Stimulated activated CD4-positive, alpha-beta T cell treated with anti-CD3 and anti-CD28 coated beads, Interleukin-1b, Interleukin-23, amount 100 ng/mL, for 4 hours (primary cell): ENCODE data around the gene GIPC1.
"Not testable (repeated sequence)": the region's sequence is repeated elsewhere in the genome, so short reads cannot be mapped to it uniquely, and the experiment has no call there.

Experiments used
- DNase-seq, 2 donors: peaks; one replicate each; pipeline ENCODE4 v3.0.0-alpha.2; 2020; ENCODE audit warnings: low read depth in 2 of 2

The GIPC1 gene

DNA sequence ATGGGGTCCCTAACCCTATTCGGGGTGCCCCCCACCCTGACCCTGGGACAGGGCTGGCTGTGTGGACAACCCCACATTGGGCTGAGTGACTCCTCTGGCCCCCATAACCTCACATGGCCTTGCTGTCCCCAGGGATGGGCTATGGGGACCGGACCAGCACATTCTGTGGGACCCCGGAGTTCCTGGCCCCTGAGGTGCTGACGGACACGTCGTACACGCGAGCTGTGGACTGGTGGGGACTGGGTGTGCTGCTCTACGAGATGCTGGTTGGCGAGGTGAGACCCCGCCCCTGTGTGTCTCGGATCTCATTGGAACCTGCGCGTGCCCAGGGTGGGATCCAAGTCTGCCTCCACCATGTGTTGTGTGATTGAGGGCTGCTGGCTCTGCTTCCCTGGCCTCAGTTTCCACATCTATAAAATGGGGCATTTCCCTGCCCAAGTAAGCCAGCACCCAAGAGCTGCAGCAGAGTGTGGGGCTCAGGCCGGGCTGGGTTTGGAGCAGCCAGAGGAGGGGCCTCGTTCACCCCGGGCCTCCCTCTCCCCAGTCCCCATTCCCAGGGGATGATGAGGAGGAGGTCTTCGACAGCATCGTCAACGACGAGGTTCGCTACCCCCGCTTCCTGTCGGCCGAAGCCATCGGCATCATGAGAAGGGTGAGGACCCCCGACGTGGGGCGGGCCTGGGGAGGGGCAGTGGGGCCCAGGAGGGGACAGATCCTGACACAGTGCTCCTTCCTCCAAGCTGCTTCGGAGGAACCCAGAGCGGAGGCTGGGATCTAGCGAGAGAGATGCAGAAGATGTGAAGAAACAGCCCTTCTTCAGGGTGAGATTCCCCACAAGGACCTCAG lies 25.7 kb downstream of the GIPC1 start:
- DNase-seq: no peak

DNA sequence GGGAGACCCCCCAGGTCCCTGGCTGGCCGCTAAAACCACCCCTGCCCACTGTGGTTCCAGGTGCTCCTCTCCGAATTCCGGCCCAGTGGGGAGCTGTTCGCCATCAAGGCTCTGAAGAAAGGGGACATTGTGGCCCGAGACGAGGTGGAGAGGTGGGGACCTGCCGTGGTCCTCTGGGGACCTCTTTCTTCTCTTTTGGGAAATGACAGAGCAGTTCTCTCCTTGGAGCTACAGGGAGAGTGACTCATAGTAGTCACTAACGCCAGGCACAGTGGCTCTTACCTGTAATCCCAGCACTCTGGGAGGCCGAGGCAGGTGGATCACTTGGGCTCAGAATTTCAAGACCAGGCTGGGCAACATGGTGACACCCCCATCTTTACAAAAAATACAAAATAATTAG lies 28.1 kb downstream of the GIPC1 start:
- DNase-seq: no peak

DNA sequence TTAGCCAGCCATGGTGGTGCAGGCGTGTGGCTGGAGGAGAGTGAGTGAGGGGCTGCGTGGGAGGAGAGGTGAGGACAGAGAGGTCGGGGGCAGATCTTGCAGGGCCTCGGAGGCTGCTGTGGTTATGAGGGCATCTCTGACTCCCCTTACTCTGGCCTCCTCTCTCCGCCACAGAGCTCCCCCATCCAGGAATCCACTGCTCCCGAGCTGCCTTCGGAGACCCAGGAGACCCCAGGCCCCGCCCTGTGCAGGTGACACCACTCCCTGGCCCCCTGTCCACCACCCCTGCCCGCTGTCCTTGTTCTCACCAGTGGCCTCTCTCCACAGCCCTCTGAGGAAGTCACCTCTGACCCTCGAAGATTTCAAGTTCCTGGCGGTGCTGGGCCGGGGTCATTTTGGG lies 28.5 kb downstream of the GIPC1 start:
- no peak for DNase-seq

DNA sequence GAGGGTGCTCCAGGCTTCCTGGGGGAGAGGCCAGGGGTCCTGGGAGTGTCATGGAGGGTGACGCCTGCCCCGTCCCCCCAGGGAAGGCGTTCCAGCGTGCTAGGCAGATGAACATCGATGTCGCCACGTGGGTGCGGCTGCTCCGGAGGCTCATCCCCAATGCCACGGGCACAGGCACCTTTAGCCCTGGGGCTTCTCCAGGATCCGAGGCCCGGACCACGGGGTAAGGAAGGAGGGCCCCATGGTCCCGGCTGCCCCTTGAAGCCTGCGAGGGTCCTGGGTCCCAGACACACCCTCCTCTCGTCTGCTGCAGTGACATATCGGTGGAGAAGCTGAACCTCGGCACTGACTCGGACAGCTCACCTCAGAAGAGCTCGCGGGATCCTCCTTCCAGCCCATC lies 32.2 kb downstream of the GIPC1 start:
- DNase-seq: no peak

GRCh38 chr19:14462401-14462800 lies 33.5 kb downstream of the GIPC1 start:
- DNase-seq: not testable (repeated sequence)

- no peak for DNase-seq
Measured at GRCh38 chr19:14460935-14461334, 35.0 kb downstream of the GIPC1 start.

DNA sequence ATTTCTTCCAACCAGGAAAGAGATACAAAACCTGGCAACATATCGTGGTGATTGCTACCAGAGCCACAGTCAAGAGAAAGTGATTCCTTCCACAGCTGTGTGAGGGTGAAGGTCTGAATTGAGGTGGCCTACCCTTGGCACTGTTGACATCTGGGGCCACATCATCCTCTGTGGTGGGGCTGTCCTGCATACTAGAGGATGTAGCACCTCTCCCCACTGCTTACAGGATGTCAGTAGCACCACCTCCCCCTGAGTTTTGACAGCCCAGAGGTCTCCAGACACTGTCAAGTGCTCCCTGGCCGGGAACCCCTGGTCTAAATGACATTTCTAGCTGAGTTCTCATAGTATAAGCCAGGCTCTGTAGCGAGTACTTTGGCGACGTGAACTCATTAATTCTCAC lies 36.2 kb downstream of the GIPC1 start:
- no peak for DNase-seq

- not testable (repeated sequence) for DNase-seq
Measured at GRCh38 chr19:14452303-14452702, 43.6 kb downstream of the GIPC1 start.

- DNase-seq: no peak
Measured at GRCh38 chr19:14450876-14451275, 45.1 kb downstream of the GIPC1 start.

DNA sequence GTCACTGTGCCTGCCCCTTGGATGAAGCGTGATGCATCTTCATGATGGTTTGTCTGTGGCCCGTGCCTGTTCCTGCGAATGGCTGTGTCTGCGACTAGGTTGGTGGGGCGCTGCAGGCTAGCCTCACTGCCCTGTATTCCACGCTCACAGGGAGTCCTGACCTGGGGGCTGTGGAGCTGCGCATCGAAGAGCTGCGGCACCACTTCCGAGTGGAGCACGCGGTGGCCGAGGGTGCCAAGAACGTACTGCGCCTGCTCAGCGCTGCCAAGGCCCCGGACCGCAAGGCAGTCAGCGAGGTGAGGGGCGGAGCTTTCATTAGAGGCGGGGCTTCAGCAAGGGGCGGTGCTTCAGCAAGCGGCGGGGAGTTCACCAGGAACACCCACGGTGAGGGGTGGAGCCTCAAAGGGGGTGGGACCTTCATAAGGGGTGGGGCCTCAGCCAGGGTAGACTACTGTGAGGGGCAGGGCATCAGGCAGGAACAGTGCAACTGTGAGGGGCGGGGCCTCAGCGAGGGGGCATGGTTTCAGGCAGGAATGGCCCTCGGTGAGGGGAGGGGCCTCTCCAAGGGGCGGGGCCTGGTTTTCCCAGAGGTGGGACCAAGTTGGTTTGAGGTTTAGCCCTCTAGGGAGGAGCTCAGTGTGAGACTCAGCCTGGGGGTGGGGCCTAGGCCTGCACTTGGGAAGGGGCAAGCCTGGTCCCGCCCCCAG lies 45.6 kb downstream of the GIPC1 start:
- DNase-seq: peak in 1 of 2 donors; percentile 52

- DNase-seq: no peak
Measured at GRCh38 chr19:14449321-14449720, 46.6 kb downstream of the GIPC1 start.

DNA sequence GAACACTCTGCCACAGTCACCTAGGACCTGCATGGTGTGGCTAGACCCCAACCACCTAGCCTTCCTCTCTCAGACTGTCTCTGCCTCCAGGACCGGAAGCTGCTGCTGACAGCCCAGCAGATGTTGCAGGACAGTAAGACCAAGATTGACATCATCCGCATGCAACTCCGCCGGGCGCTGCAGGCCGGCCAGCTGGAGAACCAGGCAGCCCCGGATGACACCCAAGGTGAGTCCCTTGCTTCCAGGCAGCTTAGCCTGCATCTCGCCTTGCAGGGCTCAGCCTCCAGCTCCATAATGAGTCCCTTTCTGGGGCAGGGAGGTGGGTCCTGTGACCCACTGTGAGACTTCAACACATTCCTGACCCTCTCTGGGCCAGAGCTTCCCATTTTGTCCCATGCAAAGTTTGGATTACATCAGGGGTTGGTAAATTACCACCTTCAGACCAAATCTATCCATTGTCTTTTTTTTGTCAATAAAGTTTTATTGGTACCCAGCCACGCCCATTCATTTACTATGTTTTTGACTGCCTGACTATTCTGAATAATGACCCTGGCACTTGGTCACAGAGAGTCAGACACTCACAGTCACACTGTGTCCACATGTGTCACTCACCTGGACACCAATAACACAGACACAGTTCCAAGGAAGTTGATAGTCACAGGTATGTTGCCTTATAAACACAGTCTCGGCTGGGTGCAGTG lies 49.4 kb downstream of the GIPC1 start:
- DNase-seq: no peak

DNA sequence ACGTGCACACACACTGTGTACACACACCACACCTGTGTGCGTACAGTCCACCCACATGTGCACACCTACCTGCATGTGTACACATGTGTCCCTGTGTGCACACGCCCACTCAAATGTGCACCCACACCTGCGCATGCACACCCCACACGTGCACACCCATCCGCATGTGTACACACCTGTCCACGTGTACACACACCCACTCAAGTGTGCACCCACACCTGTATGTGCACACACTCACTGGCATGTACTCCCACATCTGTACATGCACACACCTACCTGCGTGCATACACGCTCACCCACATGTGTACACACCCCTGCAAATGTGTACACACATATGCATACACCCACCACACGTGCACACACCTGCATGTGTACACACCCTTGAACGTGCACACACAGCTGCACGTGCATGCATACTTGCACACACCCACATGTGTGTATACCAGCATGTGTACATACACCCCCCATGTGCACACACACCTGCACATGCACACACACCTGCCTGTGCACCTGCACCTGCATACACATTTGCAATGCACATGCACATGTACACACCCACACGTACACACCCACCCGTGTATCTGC lies 52.2 kb downstream of the GIPC1 start:
- no peak for DNase-seq

DNA sequence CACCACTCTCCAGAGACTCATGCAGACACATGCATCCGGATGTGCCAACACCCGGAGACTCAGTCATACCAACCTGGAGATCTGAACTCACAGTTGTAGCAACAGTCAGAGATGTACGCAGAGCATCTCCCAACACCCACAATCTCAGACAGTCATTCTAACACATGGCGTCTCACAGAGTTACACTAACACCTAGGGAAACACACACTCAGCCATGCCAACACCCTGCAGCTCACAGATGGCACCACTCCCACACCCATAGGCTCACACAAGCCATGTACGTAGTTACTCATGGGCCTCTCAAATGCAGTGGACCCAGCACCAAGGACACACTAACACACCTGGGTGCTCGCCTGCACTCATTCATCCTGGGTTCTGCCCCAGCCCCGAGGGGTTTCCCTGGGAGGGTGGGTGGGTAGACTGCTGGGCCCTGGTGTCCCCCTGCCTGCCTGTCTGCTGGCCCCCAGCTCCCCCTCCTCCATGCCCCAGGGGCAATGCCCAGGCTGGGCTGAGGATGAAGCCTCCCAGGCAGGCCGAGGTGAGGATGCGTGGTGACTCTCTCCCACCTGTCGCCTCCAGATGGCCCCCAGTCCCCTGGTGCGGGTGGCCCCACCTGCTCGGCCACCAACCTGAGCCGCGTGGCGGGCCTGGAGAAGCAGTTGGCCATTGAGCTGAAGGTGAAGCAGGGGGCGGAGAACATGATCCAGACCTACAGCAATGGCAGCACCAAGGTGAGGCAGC lies 52.9 kb downstream of the GIPC1 start:
- no peak for DNase-seq

DNA sequence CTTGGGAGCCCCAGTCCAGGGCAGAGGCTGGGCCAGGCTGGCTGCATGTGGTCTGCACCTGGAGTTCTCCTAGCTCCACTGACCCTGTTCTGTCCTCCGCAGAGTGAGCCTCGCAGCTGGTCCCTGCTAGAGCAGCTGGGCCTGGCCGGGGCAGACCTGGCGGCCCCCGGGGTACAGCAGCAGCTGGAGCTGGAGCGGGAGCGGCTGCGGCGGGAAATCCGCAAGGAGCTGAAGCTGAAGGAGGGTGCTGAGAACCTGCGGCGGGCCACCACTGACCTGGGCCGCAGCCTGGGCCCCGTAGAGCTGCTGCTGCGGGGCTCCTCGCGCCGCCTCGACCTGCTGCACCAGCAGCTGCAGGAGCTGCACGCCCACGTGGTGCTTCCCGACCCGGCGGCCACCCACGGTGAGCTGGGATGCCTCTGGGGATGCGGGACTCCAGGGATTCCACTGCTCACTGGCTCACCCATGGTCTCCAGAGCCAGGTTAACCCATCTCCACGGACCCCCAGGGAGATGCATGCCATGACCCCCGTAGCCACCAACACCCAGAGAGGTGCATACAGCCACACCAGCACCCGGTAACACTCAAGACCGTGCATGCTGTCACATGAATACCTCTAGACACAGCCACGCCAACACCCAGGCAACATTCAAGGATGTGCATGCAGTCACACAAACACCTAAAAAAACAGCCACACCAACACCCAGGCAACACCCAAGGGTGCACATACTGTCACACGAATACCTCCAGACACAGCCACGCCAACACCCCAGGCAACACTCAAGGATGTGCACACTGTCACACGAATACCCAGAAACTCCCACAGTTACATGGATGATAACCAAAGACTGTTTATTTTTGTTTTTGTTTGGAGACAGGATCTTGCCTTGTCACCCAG lies 54.6 kb downstream of the GIPC1 start:
- no peak for DNase-seq

DNA sequence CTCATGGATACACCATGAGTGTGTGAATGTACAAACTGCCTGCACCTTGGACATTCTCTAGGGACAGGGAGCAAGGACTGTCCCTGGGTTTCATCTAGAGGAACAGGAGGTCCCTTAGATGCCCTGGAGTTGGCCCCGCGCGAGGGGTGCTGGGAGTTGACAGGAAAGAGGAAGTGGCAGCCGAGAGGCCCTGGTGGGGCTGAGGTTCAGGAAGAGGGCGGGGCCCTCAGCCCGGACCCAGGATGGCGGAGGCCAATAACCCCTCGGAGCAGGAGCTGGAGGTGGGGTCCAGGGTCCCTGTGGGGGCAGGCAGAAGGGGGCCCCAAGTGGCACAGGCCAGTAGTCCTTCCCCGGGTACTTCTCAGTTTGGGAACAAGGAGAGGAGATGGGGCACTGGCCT lies 55.9 kb downstream of the GIPC1 start:
- DNase-seq: peak; percentile 48 to 71

- no peak for DNase-seq
Measured at GRCh38 chr19:14439014-14439413, 56.9 kb downstream of the GIPC1 start.

GRCh38 chr19:14437578-14438140 lies 58.3 kb downstream of the GIPC1 start:
- DNase-seq: no peak

DNA sequence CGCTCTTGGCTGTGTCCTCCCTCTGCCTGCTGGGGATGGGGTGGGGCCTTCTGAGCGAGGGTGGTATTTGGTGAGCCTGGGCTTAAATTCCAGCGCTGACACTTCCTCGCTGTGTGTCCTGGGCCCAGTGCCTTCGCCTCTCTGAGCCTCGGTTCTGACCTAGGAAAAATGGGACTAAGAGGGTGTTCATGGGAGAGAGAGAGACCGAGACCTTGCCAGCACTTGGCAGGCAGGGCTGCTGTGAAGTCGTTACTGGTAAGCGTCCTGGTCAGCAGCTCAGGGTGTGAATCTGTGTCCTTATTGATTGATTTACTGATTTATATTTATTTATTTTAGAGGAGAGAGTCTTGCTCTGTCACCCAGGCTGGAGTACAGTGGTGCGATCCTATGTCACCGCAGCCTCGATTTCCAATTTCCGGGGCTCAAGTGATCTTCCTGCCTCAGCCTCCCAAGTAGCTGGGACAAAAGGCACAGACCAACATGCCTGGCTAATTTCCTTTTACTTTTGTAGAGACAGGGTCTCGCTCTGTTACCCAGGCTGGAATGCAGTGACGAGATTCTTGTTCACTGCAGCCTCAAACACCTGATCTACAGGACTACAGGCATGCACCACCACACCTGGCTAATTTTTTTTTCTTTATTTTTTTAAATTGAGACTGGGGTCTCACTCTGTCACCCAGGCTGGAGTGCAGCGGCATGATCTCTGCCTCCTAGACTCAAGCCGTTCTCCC lies 60.4 kb downstream of the GIPC1 start:
- DNase-seq: no peak
